ENCODE data around the gene SPPL3.
"Not testable (repeated sequence)": the region's sequence is repeated elsewhere in the genome, so short reads cannot be mapped to it uniquely, and the experiment has no call there.

The SPPL3 gene

GRCh38 chr12:120816363-120816762, 87.8 kb downstream of the SPPL3 start:
- DNase-seq (ENCODE audit: low read depth): no peak

- DNase-seq (ENCODE audit: low read depth): no peak
These were observed 89.2 kb downstream of the SPPL3 start for GRCh38 chr12:120814903-120815429.

DNA sequence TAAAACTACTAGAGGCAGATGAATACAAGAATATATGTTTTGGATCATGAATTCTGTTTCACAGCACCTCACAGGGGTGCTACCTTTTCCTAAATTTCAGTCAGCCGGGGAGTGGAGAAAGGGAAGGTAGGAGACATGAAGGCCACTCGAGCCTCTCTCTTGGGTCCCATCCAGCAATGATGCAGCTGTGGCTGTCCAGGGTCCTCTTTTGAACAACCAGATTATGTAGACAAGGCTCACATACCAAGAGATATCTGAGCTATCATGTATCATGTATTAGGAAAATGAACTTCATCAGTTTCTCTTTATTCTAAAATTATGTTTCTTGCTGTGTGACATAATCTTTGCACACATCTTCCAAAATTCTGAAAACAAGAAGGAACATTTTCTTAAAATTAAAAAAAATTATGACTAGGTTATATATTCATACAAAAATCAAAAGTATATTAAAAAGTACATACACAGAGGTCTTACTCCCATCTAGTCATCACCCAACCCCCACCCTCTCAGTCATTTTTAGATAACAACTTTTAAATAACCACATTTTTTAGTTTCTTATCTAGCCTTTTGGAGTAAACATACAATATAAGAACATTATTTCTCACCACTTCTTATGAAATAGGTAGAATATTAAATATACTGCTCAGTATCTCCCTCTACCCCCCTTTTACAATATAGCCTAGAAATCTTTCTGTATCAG, 89.8 kb downstream of the SPPL3 start:
- DNase-seq (ENCODE audit: low read depth): no peak

DNA sequence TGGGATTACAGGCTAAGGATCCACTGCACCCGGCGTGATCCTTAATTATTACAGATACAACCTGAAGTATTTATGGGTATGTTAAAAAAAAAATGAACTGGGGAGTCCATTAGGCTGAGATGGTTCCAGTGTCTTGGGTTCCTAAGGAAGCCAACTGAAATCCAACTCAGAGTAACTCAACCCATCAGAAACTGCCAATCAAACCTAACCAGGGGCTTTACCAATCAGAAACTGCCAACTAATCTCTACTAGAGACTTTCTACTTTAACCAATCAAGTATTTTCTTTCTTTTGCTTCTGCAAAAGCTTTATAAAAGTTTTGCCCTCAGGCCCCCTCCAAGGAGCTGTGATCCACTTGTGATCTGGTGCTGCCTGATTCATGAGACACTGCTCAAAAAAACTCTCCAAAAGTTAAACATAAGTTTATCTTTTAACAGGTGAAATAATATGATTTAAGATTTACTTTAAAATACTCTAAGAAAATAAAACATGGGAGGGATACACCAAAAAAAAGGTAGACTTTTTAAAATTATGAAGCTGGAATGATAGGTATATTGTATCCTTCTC, 90.5 kb downstream of the SPPL3 start:
- DNase-seq (ENCODE audit: low read depth): no peak

DNA sequence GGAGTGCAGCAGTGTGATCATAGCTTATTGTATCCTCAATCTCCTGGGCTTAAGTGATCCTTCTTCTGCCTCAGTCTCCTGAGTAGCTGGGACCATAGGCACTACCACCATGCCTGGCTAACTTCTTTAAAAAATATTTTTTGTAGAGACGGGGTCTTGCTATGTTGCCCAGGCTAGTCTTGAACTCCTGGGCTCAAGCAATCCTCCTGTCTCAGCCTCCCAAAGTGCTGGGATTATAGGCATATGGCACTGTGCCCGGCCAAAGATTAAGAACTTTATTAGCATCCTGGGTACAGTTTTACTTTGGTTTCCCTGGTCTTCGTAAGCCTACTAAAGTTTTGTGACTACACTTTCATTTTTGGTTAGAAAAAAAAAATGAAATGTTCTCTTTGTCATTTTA, 94.1 kb downstream of the SPPL3 start:
- DNase-seq (ENCODE audit: low read depth): no peak

- DNase-seq (ENCODE audit: low read depth): no peak
These were observed 99.7 kb downstream of the SPPL3 start for GRCh38 chr12:120804428-120804827.

DNA sequence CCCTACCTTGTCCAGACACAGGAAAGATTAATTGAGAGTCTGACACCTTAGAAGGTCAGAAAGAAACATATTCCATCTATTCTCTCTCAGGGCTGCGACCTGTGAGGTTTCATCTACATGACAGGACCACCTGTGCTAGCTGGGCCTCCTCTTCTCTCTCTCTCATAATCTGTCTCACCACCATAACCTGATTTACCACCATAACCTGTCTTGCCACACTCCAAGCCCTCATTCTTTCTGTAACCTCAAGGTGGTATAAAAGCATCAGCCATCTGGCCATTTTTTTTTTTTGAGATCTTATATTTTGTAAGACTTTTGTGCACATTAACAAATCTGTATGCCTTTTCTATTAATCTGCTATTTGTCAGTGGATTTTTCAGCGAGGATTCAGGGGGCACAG, 103.0 kb downstream of the SPPL3 start:
- no peak for DNase-seq (ENCODE audit: low read depth)

GRCh38 chr12:120800665-120801064, 103.5 kb downstream of the SPPL3 start:
- DNase-seq (ENCODE audit: low read depth): no peak

DNA sequence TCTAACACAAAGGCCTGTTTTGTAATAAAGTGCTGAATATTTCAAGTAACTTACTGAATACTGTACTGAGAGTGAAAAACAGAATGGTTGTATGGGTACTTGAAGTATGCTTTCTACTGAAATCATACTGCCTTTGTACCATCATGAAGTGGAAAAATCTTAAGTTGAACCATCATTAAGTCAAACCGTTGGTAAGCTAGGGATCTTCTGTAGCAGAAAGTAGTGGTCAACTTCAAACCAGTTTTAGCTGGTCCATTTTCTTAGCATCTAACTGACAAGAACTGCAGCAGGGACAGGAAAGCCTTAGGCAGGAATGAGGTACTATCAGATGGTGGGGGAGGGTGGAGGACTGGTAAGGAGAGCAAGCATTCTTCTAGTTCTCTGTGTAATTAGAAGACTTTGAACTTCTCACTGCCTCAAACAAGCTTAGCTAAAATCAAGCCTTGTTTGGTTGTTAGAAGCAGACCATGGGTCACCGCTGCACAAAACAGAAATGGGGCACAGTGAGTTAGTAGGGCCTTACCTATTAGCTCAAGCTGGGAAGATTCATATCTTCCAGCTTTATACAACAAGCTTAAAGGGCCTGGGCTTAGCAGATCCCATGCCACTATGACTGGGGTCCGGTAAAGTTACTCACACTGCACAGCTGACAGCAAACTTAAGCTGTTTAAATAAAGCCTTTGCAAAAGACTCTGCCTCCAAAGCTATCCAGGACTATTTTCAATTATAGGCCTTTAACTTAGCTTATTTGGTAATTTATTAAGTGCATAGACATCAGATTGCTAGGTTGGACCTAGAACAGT, 104.7 kb downstream of the SPPL3 start:
- no peak for DNase-seq (ENCODE audit: low read depth)

DNA sequence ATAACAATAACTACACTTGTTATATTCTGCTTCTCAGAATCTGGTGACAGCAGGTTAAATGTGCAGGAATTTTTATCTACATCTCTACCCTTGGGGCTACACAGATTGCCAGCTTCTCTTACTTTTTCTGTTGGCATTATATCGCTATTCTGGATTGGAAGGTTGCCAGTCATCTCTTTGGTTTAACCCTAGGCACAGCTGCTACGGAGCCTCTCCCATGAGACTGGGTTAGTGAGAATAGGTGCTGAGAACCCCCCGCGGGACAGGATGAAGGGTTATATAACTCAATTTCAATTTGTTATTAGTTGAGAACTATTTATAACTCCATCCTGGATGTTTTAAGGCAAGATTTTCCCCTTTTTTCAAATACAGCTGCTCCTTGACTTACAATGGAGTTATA, 105.5 kb downstream of the SPPL3 start:
- DNase-seq (ENCODE audit: low read depth): no peak

GRCh38 chr12:120797677-120798642, 106.2 kb downstream of the SPPL3 start:
- no peak for DNase-seq (ENCODE audit: low read depth)

DNA sequence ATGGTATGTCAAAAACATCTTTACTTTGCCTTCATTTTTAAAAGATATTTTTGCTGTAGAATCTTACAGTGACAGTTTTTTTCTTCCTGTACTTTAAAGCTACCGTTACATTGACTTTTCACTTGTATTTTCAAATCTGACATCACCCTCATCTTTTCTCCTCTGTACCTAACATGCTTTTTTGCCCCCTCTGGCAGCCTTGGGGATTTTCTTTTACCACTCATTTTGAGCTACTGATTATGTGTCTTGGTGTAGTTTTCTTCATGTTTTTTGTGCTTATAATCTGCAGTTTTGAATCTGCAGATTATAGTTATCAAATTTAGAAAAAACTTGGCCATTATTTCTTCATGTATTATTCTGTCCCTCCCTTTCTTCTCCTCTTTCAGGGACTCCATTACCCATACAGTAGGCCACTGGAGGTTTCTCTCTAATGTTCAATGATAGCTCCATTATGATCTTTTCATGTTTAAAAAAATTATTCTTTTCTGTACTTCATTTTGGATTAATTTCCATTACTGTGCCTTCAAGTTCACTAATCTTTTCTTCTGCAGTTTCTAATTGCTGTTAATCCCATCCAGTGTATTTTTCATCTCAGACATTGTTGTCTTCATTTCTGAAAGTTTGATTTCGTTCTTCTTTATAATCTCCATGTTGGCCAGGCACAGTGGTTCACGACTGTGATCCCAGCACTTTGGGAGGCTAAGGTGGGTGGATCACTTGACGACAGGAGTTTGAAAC, 108.5 kb downstream of the SPPL3 start:
- no peak for DNase-seq (ENCODE audit: low read depth)

DNA sequence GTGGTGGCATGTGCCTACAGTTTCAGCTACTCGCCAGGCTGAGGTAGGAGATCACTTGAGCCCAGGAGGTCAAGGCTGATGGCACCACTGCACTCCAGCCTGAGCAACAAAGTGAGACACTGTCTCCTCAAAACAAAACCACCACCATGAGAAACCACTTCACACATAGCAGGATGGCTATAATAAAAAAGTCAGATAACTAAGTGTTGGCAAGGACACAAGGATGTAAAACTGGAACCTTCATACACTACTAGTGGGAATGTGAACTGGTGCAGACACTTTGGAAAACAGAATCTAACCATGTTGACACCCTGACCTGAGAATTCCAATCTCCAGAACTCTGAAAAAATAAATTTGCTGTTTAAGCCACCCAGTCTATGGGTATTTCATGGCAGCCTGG, 110.8 kb downstream of the SPPL3 start:
- DNase-seq (ENCODE audit: low read depth): no peak

GRCh38 chr12:120792456-120792855, 111.7 kb downstream of the SPPL3 start:
- not testable (repeated sequence) for DNase-seq (ENCODE audit: low read depth)

DNA sequence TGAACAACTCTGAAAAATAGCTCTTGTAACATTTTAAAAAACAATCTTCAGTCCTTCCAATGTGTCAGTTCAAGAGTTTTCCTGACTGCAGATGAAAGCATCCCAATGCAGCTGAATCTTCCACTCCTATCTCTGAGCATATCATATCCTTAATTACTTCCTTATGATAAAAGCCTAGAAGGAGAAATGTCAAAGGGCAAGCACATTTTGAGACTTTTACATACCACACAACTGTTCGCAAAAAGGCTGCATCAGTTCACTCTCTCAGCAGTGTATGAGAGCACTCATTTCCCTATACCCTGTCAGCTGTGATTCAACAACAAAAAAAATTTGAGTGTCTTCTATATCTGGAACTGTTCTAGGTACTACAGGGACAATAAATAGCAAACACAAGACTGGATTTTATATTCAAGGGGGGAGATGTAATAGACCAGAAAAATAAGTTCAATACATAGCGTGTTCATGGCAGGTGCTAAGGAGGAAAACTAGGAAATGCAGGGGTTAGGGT, 112.4 kb downstream of the SPPL3 start:
- DNase-seq (ENCODE audit: low read depth): no peak

DNA sequence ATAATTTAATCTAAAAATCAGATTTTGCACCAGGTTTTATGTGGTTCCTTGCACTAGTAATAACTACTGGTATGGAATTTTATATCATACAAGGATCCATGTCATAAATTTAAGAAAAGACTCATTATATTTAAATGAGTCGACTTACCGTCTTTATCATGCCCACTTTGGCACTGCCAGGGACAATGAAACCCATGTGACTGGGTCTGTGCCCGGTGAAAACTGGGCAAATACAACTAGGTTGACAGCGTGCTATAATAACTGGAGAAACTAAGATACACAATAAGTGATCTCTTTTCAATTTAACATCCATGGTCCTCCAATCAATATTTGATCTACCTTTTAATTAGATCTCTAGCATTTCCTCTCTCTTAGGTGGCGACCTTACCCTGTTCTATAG, 114.0 kb downstream of the SPPL3 start:
- no peak for DNase-seq (ENCODE audit: low read depth)

DNA sequence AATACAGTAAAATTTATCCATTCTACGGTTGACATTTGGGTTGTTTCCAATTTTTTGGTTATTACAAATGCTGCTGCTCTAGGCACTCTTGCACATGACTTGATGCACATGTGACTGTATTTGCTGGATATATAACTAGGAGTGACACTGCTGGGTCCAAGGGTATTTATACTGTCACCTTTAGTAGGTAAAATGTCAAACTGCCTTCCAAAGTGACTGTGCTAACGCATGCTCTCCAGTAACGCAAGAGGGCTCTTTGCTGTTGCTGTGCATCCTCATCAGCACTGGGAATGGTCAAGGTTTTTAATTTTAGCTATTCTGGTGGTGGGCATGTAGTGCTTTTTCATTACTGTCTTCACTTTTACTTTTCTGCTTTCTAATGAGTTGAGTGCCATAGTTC, 116.3 kb downstream of the SPPL3 start:
- no peak for DNase-seq (ENCODE audit: low read depth)

GRCh38 chr12:120784804-120785203, 119.4 kb downstream of the SPPL3 start:
- DNase-seq (ENCODE audit: low read depth): no peak

- no peak for DNase-seq (ENCODE audit: low read depth)
These were observed 121.0 kb downstream of the SPPL3 start for GRCh38 chr12:120783197-120783596.

- no peak for DNase-seq (ENCODE audit: low read depth)
These were observed 128.2 kb downstream of the SPPL3 start for GRCh38 chr12:120775862-120776552.

Data from T-helper 22 cell (primary cell).